ENCODE measurements around the gene ANKFY1. TPM values are rescaled to one million over a fixed set of nuclear protein-coding genes. Genes with fewer than 3 reads are reported as not detected.
A peak's percentile ranks its signal among the peaks of the same experiment; 100 is the strongest.

Gene ANKFY1
- total RNA-seq, 1 donor from 2014 or later, result 64.5 TPM

- peaks cover 37% of the 10 kb centered on the region for H3K4me1 Mint-ChIP-seq
- no peaks in the 10 kb centered on the region for H3K27me3 Mint-ChIP-seq (ENCODE audit: low read depth)
- peaks cover 50% of the 10 kb centered on the region for H3K36me3 Mint-ChIP-seq
- no peak overlapping the region for H3K4me3 Mint-ChIP-seq
- TF ChIP-seq CTCF (IDR thresholded peaks at IDR 0.05; ENCODE audit: unreplicated experiment), result no peak
- DNase-seq (ENCODE audit: low spot score in 2 of 2, unreplicated experiment in 2 of 2), result no peak
- H3K27ac Mint-ChIP-seq, result no peak overlapping the region
- no peaks in the 10 kb centered on the region for H3K9me3 Mint-ChIP-seq
Observed at GRCh38 chr17:4182043-4182442, 81.7 kb downstream of the ANKFY1 start.

- no peak for TF ChIP-seq CTCF (IDR thresholded peaks at IDR 0.05; ENCODE audit: unreplicated experiment)
- Mint-ChIP-seq H3K27ac (peak overlapping the region; percentile 34), H3K4me1 (peaks cover 37% of the 10 kb centered on the region), H3K36me3 (peaks cover 50% of the 10 kb centered on the region), H3K9me3 (no peaks in the 10 kb centered on the region), H3K27me3 (ENCODE audit: low read depth) (no peaks in the 10 kb centered on the region), H3K4me3 (no peak overlapping the region)
- DNase-seq (ENCODE audit: low spot score in 2 of 2, unreplicated experiment in 2 of 2), result no peak
Observed at GRCh38 chr17:4180791-4181190, 83.0 kb downstream of the ANKFY1 start.

GRCh38 chr17:4179071-4179470 lies 84.7 kb downstream of the ANKFY1 start:
- no peaks in the 10 kb centered on the region for H3K27me3 Mint-ChIP-seq (ENCODE audit: low read depth)
- H3K9me3 Mint-ChIP-seq, result no peaks in the 10 kb centered on the region
- no peak overlapping the region for H3K4me3 Mint-ChIP-seq
- no peak for TF ChIP-seq CTCF (IDR thresholded peaks at IDR 0.05; ENCODE audit: unreplicated experiment)
- peaks cover 51% of the 10 kb centered on the region for H3K36me3 Mint-ChIP-seq
- H3K27ac Mint-ChIP-seq, result peak overlapping the region; percentile 50
- DNase-seq (ENCODE audit: low spot score in 2 of 2, unreplicated experiment in 2 of 2), result no peak
- H3K4me1 Mint-ChIP-seq, result peaks cover 49% of the 10 kb centered on the region

GRCh38 chr17:4178651-4179050 lies 85.1 kb downstream of the ANKFY1 start:
- DNase-seq (ENCODE audit: low spot score in 2 of 2, unreplicated experiment in 2 of 2), result no peak
- Mint-ChIP-seq H3K36me3 (peaks cover 50% of the 10 kb centered on the region), H3K4me1 (peaks cover 50% of the 10 kb centered on the region), H3K27me3 (ENCODE audit: low read depth) (no peaks in the 10 kb centered on the region), H3K27ac (no peak overlapping the region), H3K9me3 (no peaks in the 10 kb centered on the region), H3K4me3 (no peak overlapping the region)
- TF ChIP-seq CTCF (IDR thresholded peaks at IDR 0.05; ENCODE audit: unreplicated experiment), result no peak

GRCh38 chr17:4177806-4178205 lies 86.0 kb downstream of the ANKFY1 start:
- TF ChIP-seq CTCF (IDR thresholded peaks at IDR 0.05; ENCODE audit: unreplicated experiment), result no peak
- no peak overlapping the region for H3K4me3 Mint-ChIP-seq
- peaks cover 50% of the 10 kb centered on the region for H3K4me1 Mint-ChIP-seq
- peak overlapping the region; percentile 96 for H3K27ac Mint-ChIP-seq
- no peaks in the 10 kb centered on the region for H3K27me3 Mint-ChIP-seq (ENCODE audit: low read depth)
- DNase-seq (ENCODE audit: low spot score in 2 of 2, unreplicated experiment in 2 of 2), result no peak
- peaks cover 44% of the 10 kb centered on the region for H3K36me3 Mint-ChIP-seq
- no peaks in the 10 kb centered on the region for H3K9me3 Mint-ChIP-seq
